HEK293 (cell line): ENCODE data around the gene SERPINA6.

Experiments used
- GLI4 ChIP-seq: fragments of 450-650 bp; formaldehyde crosslinking; IDR thresholded peaks from 2 replicates; pipeline ENCODE4 v1.5.1; 2016; ENCODE audit warnings: missing biosample characterization, missing genetic modification characterization
- RBAK ChIP-seq: fragments of 450-650 bp; formaldehyde crosslinking; IDR thresholded peaks from 2 replicates; pipeline ENCODE4 v1.5.1; 2016; ENCODE audit warnings: missing biosample characterization, missing genetic modification characterization
- YY1 ChIP-seq: fragments of 450-650 bp; formaldehyde crosslinking; IDR thresholded peaks from 2 replicates; pipeline ENCODE4 v1.5.1; 2018; ENCODE audit warnings: missing biosample characterization, missing genetic modification characterization
- ZEB2 ChIP-seq: fragments of 450-650 bp; formaldehyde crosslinking; IDR thresholded peaks from 2 replicates; pipeline ENCODE4 v1.5.1; 2016; ENCODE audit warnings: missing biosample characterization, missing genetic modification characterization
- ZNF112 ChIP-seq: fragments of 450-650 bp; formaldehyde crosslinking; IDR thresholded peaks from 2 replicates; pipeline ENCODE4 v1.5.0; 2017; ENCODE audit warnings: missing biosample characterization, missing genetic modification characterization
- ZNF211 ChIP-seq: fragments of 450-650 bp; formaldehyde crosslinking; IDR thresholded peaks from 2 replicates; pipeline ENCODE4 v1.5.1; 2016; ENCODE audit warnings: low read depth, missing biosample characterization, missing genetic modification characterization
- ZNF585B ChIP-seq: fragments of 450-650 bp; formaldehyde crosslinking; IDR thresholded peaks from 2 replicates; pipeline ENCODE4 v1.5.1; 2016; ENCODE audit warnings: missing biosample characterization, missing genetic modification characterization
- ZNF660 ChIP-seq: fragments of 450-650 bp; IDR thresholded peaks from 2 replicates; pipeline ENCODE4 v1.5.1; 2018; ENCODE audit warnings: missing biosample characterization, mild to moderate bottlenecking, missing genetic modification characterization
- ZNF777 ChIP-seq: fragments of 450-650 bp; formaldehyde crosslinking; IDR thresholded peaks from 2 replicates; pipeline ENCODE4 v1.5.1; 2017; ENCODE audit warnings: missing biosample characterization, missing genetic modification characterization, borderline replicate concordance
- TF ChIP-seq, protein P1 (sequence below): fragments of 450-650 bp; formaldehyde crosslinking; IDR thresholded peaks from 2 replicates; pipeline ENCODE4 v1.5.1; 2016; ENCODE audit warnings: missing biosample characterization, missing genetic modification characterization
- TF ChIP-seq, protein P2 (sequence below): fragments of 450-650 bp; formaldehyde crosslinking; IDR thresholded peaks from 2 replicates; pipeline ENCODE4 v1.5.1; 2016; ENCODE audit warnings: missing biosample characterization, missing genetic modification characterization
- TF ChIP-seq, protein P3 (sequence below): fragments of 450-650 bp; formaldehyde crosslinking; IDR thresholded peaks from 2 replicates; pipeline ENCODE4 v1.5.1; 2016; ENCODE audit warnings: missing biosample characterization, missing genetic modification characterization
- TF ChIP-seq, protein P4 (sequence below): fragments of 450-650 bp; formaldehyde crosslinking; IDR thresholded peaks from 2 replicates; pipeline ENCODE4 v1.5.1; 2016; ENCODE audit warnings: missing biosample characterization, missing genetic modification characterization, borderline replicate concordance
- TF ChIP-seq, protein P5 (sequence below): fragments of 450-650 bp; formaldehyde crosslinking; IDR thresholded peaks from 2 replicates; pipeline ENCODE4 v1.5.0; 2017; ENCODE audit warnings: missing biosample characterization, missing genetic modification characterization, borderline replicate concordance

DNA sequence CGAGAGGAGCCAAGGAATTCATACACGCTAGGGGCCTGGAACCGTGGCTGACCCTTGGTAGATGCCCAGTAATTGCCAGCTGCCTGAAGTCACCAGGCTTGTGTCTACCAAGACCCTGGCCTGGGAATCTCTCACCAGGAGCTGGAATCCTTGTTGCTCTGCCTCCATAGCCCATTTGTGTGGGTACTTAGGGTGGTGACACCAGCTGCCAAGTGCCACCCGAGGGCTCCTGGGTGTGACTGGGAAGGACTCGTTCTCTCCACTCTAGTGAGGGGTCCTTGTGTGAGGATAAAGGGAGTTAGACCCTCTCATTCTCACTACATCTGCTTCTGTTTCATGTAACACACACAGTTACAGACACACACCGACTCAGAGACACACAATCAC, 47.4 kb upstream of the SERPINA6 start:
- TF ChIP-seq, protein P1, sequence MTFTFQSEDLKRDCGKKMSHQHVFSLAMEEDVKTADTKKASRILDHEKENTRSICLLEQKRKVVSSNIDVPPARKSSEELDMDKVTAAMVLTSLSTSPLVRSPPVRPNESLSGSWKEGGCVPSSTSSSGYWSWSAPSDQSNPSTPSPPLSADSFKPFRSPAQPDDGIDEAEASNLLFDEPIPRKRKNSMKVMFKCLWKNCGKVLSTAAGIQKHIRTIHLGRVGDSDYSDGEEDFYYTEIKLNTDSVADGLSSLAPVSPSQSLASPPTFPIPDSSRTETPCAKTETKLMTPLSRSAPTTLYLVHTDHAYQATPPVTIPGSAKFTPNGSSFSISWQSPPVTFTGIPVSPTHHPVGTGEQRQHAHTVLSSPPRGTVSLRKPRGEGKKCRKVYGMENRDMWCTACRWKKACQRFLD: no peak
- TF ChIP-seq ZNF112 (tag by site-specific recombination) (no peak), ZNF211 (tag by site-specific recombination) (no peak), ZNF777 (tag by site-specific recombination) (no peak), RBAK (tag by site-specific recombination) (no peak), GLI4 (tag by site-specific recombination) (no peak), YY1 (tag by site-specific recombination) (no peak), ZNF660 (tag by site-specific recombination) (no peak), ZEB2 (no peak), ZNF585B (tag by site-specific recombination) (no peak)
- TF ChIP-seq, protein P2, sequence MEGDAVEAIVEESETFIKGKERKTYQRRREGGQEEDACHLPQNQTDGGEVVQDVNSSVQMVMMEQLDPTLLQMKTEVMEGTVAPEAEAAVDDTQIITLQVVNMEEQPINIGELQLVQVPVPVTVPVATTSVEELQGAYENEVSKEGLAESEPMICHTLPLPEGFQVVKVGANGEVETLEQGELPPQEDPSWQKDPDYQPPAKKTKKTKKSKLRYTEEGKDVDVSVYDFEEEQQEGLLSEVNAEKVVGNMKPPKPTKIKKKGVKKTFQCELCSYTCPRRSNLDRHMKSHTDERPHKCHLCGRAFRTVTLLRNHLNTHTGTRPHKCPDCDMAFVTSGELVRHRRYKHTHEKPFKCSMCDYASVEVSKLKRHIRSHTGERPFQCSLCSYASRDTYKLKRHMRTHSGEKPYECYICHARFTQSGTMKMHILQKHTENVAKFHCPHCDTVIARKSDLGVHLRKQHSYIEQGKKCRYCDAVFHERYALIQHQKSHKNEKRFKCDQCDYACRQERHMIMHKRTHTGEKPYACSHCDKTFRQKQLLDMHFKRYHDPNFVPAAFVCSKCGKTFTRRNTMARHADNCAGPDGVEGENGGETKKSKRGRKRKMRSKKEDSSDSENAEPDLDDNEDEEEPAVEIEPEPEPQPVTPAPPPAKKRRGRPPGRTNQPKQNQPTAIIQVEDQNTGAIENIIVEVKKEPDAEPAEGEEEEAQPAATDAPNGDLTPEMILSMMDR (tag by site-specific recombination): no peak
- TF ChIP-seq, protein P3, sequence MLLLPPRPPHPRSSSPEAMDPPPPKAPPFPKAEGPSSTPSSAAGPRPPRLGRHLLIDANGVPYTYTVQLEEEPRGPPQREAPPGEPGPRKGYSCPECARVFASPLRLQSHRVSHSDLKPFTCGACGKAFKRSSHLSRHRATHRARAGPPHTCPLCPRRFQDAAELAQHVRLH (tag by site-specific recombination): no peak
- TF ChIP-seq, protein P4, sequence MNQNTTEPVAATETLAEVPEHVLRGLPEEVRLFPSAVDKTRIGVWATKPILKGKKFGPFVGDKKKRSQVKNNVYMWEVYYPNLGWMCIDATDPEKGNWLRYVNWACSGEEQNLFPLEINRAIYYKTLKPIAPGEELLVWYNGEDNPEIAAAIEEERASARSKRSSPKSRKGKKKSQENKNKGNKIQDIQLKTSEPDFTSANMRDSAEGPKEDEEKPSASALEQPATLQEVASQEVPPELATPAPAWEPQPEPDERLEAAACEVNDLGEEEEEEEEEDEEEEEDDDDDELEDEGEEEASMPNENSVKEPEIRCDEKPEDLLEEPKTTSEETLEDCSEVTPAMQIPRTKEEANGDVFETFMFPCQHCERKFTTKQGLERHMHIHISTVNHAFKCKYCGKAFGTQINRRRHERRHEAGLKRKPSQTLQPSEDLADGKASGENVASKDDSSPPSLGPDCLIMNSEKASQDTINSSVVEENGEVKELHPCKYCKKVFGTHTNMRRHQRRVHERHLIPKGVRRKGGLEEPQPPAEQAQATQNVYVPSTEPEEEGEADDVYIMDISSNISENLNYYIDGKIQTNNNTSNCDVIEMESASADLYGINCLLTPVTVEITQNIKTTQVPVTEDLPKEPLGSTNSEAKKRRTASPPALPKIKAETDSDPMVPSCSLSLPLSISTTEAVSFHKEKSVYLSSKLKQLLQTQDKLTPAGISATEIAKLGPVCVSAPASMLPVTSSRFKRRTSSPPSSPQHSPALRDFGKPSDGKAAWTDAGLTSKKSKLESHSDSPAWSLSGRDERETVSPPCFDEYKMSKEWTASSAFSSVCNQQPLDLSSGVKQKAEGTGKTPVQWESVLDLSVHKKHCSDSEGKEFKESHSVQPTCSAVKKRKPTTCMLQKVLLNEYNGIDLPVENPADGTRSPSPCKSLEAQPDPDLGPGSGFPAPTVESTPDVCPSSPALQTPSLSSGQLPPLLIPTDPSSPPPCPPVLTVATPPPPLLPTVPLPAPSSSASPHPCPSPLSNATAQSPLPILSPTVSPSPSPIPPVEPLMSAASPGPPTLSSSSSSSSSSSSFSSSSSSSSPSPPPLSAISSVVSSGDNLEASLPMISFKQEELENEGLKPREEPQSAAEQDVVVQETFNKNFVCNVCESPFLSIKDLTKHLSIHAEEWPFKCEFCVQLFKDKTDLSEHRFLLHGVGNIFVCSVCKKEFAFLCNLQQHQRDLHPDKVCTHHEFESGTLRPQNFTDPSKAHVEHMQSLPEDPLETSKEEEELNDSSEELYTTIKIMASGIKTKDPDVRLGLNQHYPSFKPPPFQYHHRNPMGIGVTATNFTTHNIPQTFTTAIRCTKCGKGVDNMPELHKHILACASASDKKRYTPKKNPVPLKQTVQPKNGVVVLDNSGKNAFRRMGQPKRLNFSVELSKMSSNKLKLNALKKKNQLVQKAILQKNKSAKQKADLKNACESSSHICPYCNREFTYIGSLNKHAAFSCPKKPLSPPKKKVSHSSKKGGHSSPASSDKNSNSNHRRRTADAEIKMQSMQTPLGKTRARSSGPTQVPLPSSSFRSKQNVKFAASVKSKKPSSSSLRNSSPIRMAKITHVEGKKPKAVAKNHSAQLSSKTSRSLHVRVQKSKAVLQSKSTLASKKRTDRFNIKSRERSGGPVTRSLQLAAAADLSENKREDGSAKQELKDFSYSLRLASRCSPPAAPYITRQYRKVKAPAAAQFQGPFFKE: no peak
- TF ChIP-seq, protein P5, sequence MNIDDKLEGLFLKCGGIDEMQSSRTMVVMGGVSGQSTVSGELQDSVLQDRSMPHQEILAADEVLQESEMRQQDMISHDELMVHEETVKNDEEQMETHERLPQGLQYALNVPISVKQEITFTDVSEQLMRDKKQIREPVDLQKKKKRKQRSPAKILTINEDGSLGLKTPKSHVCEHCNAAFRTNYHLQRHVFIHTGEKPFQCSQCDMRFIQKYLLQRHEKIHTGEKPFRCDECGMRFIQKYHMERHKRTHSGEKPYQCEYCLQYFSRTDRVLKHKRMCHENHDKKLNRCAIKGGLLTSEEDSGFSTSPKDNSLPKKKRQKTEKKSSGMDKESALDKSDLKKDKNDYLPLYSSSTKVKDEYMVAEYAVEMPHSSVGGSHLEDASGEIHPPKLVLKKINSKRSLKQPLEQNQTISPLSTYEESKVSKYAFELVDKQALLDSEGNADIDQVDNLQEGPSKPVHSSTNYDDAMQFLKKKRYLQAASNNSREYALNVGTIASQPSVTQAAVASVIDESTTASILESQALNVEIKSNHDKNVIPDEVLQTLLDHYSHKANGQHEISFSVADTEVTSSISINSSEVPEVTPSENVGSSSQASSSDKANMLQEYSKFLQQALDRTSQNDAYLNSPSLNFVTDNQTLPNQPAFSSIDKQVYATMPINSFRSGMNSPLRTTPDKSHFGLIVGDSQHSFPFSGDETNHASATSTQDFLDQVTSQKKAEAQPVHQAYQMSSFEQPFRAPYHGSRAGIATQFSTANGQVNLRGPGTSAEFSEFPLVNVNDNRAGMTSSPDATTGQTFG (tag by site-specific recombination): no peak
